ENCODE measurements around the gene ZNF780A. TPM values are rescaled to one million over a fixed set of nuclear protein-coding genes. Genes with fewer than 3 reads are reported as not detected.

Gene ZNF780A
- total RNA-seq, 1 donor: 15.9 TPM

DNA sequence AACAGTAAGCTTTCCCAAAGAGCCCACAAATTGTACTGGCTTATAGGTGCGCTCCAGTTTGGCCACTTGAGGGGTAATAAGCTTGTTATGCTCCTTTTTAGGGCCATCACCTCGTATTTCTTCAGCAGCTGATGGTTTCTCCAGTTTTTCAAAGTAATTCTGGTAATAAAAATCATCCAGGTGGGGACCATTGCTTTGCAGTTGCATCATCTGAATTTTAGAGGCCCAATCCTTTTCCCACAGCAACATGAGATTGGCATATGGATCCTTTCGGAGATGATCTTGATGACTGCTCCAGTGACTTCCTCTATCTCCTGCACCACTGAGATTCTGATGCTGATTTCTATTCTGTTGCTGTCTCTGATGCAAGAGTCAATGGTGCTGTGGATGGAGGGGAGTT, 66.8 kb downstream of the ZNF780A start:
- DNase-seq (ENCODE audit: insufficient read length, low spot score, missing footprints): no peak
- Histone ChIP-seq H3K4me2 (ENCODE audit: insufficient read depth, low read length) (no peak overlapping the region), H3K27me3 (ENCODE audit: insufficient read depth, low read length) (no peaks in the 10 kb centered on the region), H3K9me3 (ENCODE audit: low read depth, low read length) (peaks cover 26% of the 10 kb centered on the region), H3K36me3 (ENCODE audit: insufficient read depth, low read length) (no peaks in the 10 kb centered on the region), H3K79me2 (ENCODE audit: insufficient read depth, low read length) (no peaks in the 10 kb centered on the region), H4K20me1 (ENCODE audit: insufficient read depth, low read length) (no peaks in the 10 kb centered on the region), H3K4me3 (ENCODE audit: insufficient read depth, low read length) (no peak overlapping the region), H3K4me1 (ENCODE audit: insufficient read depth, low read length) (no peaks in the 10 kb centered on the region), H3K27ac (ENCODE audit: low read depth, low read length) (no peak overlapping the region), H2AFZ (ENCODE audit: low read length) (no peak overlapping the region)
- no peak for TF ChIP-seq CTCF (IDR thresholded peaks at IDR 0.05; ENCODE audit: extremely low read depth, low read depth, low read length)

Other genes starting within 250 kb of the ZNF780A start
- gene FBL, start 244.6 kb downstream of the ZNF780A start, total RNA-seq: 69.0 and 87.2 TPM in 2 replicates
- under 0.01 TPM in 2 replicates for gene FCGBP, start 156.3 kb downstream of the ZNF780A start, total RNA-seq
- gene PSMC4, start 119.8 kb downstream of the ZNF780A start, total RNA-seq: 89.9 and 99.5 TPM in 2 replicates
- 8.7 and 8.8 TPM in 2 replicates for gene ZNF546, start 93.9 kb downstream of the ZNF780A start, total RNA-seq
- 14.5 and 17.1 TPM in 2 replicates for gene ZNF780B, start 34.7 kb downstream of the ZNF780A start, total RNA-seq
- gene MAP3K10, start 100.5 kb upstream of the ZNF780A start, total RNA-seq: 8.3 and 9.8 TPM in 2 replicates
- gene TTC9B, start 127.4 kb upstream of the ZNF780A start, total RNA-seq: not detected in 2 replicates
- gene CCNP, start 135.7 kb upstream of the ZNF780A start, total RNA-seq: 0.29 TPM in 1 of 2 replicates, not detected in the other
- 115 and 118 TPM in 2 replicates for gene AKT2, start 194.4 kb upstream of the ZNF780A start, total RNA-seq

Data from osteoblast (primary cell).